EL (cell line): Measurements from ENCODE around the gene OR52E4.

ENCODE experiments used
- DNase-seq: peaks from one replicate; pipeline ENCODE4 v3.0.0-alpha.2; 2016

Gene OR52E4

DNA sequence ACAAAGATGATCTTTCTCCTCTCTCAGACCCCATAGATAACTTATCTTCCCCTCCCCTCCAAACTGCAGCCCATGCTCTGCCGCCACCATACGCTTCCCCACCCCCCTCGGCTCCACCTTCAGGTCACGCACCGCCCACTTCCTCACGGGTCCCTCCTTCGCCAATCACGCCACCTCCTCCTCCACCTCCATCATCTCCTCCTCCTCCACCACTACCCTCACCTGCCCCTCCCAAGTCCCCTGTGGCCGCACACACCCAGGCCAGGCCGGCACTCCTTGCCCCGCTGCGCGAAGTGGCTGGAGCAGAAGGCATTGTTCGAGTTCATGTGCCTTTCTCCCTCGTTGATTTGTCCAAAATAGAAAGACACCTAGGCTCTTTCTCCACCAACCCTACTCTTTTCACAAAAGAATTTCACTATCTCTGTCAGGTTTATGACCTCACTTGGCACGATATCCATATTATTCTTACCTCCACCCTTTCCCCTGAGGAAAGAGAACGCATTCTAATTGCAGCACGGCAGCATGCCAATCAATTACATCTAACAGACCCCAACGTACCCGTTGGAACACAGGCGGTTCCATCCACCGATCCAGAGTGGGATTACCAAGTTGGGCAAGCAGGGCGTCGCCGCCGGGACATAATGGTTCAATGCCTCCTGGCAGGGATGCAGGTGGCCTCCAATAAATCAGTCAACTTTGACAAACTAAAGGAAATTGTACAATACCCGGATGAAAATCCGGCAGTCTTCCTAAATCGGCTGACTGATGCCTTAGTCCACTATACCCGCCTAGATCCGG lies 49.3 kb downstream of the OR52E4 start:
- DNase-seq: no peak

DNA sequence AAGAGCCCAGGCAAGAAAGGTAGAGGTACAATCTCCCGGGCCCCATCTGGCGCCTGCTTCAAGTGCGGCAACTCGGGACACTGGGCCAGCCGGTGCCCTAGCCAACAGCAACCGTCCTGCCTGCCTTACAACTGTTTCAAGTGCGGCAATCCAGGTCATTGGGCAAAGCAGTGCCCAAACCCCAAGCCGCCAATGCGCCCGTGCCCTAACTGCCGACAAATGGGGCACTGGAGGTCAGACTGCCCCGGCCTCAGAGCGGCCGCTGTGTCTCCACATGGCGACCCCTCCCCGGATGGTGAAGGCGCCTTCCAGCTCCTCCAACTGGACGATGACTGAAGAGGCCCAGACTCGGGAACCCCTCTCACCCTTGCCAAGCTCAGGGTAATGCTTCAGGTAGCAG lies 50.2 kb downstream of the OR52E4 start:
- no peak for DNase-seq

DNA sequence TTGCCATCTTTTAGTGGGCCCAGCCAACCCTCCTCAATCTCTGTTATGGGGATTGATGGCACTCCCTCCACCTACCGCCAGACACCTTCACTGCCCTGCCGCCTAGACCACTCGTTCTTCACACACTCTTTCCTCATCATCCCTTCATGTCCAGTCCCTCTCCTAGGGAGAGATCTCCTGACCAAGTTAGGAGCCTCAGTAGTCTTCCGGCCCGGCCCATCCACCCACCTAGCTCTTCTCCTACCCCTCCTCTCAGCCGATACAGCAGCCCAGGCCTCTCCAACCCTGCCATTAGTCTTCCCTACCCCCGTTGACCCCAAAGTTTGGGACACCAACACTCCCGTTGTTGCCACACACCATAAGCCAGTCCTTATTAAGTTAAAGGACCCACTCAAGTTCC lies 50.6 kb downstream of the OR52E4 start:
- no peak for DNase-seq

DNA sequence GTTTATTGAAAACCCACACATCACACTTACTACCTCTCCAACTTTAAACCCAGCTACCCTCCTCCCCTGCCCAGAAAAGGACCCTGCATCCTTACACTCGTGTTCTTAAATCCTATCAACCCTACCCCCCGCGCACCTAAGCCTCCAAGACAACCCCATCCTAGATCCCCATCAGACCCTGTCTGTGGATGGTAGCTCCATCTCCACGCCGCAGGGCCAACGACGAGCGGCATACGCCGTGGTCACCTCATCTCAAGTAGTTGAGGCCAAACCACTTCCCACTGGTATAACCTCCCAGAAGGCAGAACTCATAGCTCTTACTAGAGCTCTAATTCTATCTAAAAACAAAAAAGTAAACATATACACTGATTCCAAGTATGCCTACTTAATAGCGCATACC lies 52.2 kb downstream of the OR52E4 start:
- DNase-seq: no peak

DNA sequence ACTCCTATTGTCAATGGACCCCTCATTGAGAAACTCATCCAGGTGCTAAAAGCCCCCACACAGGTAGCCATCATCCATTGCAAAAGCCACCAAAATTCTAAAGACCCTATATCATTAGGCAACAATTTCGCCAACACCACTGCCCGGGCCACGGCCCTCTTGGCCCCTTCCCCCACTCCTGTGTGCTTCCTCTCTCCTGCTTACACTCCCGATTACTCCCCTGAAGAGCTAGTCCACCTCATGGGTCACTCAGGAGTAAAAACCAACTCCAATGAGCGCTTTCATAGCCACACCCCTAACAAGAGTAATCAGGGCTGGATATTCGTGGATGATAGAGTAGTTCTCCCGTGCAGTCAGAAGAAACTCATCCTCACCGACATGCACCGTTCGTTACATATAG lies 52.7 kb downstream of the OR52E4 start:
- no peak for DNase-seq
